DOHH2 (cell line): ENCODE results near the gene ASAP2.

Experiments
- H3F3A ChIP-seq: fragments of 200-600 bp; sonication (generic), shearing (Covaris generic); 2 replicates; pipeline ENCODE4 v1.6.0; 2016; ENCODE audit warnings: antibody characterized with exemption, mild to moderate bottlenecking; ENCODE audit not compliant: control insufficient read depth, insufficient read depth
- H3K27ac ChIP-seq: fragments of 200-600 bp; sonication (generic); 2 replicates; pipeline ENCODE4 v1.5.1; 2014; ENCODE audit warnings: low read depth, mild to moderate bottlenecking, low read length, moderate library complexity
- H3K27me3 ChIP-seq: fragments of 200-600 bp; sonication (generic); 2 replicates; pipeline ENCODE4 v1.6.1; 2014; ENCODE audit warnings: mild to moderate bottlenecking, low read length, mixed read lengths; ENCODE audit not compliant: control insufficient read depth
- H3K36me3 ChIP-seq: fragments of 200-600 bp; sonication (generic); 2 replicates; pipeline ENCODE4 v1.6.1; 2014; ENCODE audit warnings: mild to moderate bottlenecking, low read length, moderate library complexity, mixed read lengths; ENCODE audit not compliant: control insufficient read depth
- H3K4me1 ChIP-seq: fragments of 200-600 bp; sonication (generic); 2 replicates; pipeline ENCODE4 v1.6.1; 2014; ENCODE audit warnings: mild to moderate bottlenecking, low read length, mixed read lengths; ENCODE audit not compliant: control insufficient read depth
- H3K4me2 ChIP-seq: fragments of 200-600 bp; sonication (generic); 2 replicates; pipeline ENCODE4 v1.6.0; 2014; ENCODE audit warnings: mild to moderate bottlenecking, low read length, moderate library complexity
- H3K4me3 ChIP-seq: fragments of 200-600 bp; sonication (generic); 2 replicates; pipeline ENCODE4 v1.5.1; 2014; ENCODE audit warnings: mild to moderate bottlenecking, low read length, mixed read lengths
- H3K79me2 ChIP-seq: fragments of 200-600 bp; sonication (generic); 2 replicates; pipeline ENCODE4 v1.6.1; 2014; ENCODE audit warnings: mild to moderate bottlenecking, low read length, mixed read lengths; ENCODE audit not compliant: control insufficient read depth
- H3K9me2 ChIP-seq: fragments of 200-600 bp; sonication (generic); replicated peaks from 2 replicates; pipeline ENCODE4 v1.6.1; 2014; ENCODE audit warnings: mild to moderate bottlenecking, low read length, mixed read lengths; ENCODE audit not compliant: control insufficient read depth
- H3K9me3 ChIP-seq: fragments of 200-600 bp; sonication (generic); 2 replicates; pipeline ENCODE4 v1.6.1; 2014; ENCODE audit warnings: antibody characterized with exemption, low read length, mixed read lengths; ENCODE audit not compliant: control insufficient read depth, insufficient read depth
- H4K20me1 ChIP-seq: fragments of 200-600 bp; sonication (generic); 2 replicates; pipeline ENCODE4 v1.6.0; 2014; ENCODE audit warnings: low read depth, mild to moderate bottlenecking, antibody characterized with exemption, low read length, moderate library complexity; ENCODE audit not compliant: control insufficient read depth, insufficient read depth
- CTCF ChIP-seq: fragments of 200-600 bp; sonication (generic); IDR thresholded peaks from one replicate; pipeline ENCODE4 v1.5.1; 2014; ENCODE audit warnings: antibody characterized with exemption, mild to moderate bottlenecking, low read depth, low read length; ENCODE audit not compliant: poor library complexity, severe bottlenecking
- EZH2phosphoT487 ChIP-seq: fragments of 200-600 bp; sonication (generic); IDR thresholded peaks from 2 replicates; pipeline ENCODE4 v1.6.1; 2017; ENCODE audit warnings: borderline replicate concordance, mild to moderate bottlenecking, antibody characterized with exemption, low read length, moderate library complexity, mixed read lengths

Gene ASAP2

GRCh38 chr2:9374071-9374730 lies 167.6 kb downstream of the ASAP2 start:
- TF ChIP-seq EZH2phosphoT487, result no peak
- TF ChIP-seq CTCF, result no peak
- H3K79me2 ChIP-seq, result no peaks in the 10 kb centered on the region

GRCh38 chr2:9375857-9376428 lies 169.3 kb downstream of the ASAP2 start:
- H3K4me3 ChIP-seq, result no peak overlapping the region
- no peaks in the 10 kb centered on the region for H3K9me2 ChIP-seq
- peaks cover 10% of the 10 kb centered on the region for H3K4me1 ChIP-seq
- H3K9me3 ChIP-seq, result no peaks in the 10 kb centered on the region
- no peaks in the 10 kb centered on the region for H3K36me3 ChIP-seq
- H3K27ac ChIP-seq, result no peak overlapping the region
- no peaks in the 10 kb centered on the region for H3F3A ChIP-seq
- no peaks in the 10 kb centered on the region for H4K20me1 ChIP-seq
- no peak overlapping the region for H3K4me2 ChIP-seq
- peak; percentile 62 for TF ChIP-seq CTCF
- no peak for TF ChIP-seq EZH2phosphoT487
- no peaks in the 10 kb centered on the region for H3K79me2 ChIP-seq
- H3K27me3 ChIP-seq, result peaks cover 14% of the 10 kb centered on the region; the same call in 1 of the 2 replicates

More at GRCh38 chr2:9374071-9374730, 167.6 kb downstream of the ASAP2 start:
- H3K4me3 ChIP-seq, result no peak overlapping the region
- H3K9me2 ChIP-seq, result no peaks in the 10 kb centered on the region
- H4K20me1 ChIP-seq, result no peaks in the 10 kb centered on the region
- H3K4me2 ChIP-seq, result no peak overlapping the region
- peaks cover 22% of the 10 kb centered on the region; the same call in 1 of the 2 replicates for H3K27me3 ChIP-seq
- peaks cover 10% of the 10 kb centered on the region for H3K4me1 ChIP-seq
- H3F3A ChIP-seq, result no peaks in the 10 kb centered on the region
- no peak overlapping the region for H3K27ac ChIP-seq
- H3K36me3 ChIP-seq, result no peaks in the 10 kb centered on the region
- H3K9me3 ChIP-seq, result no peaks in the 10 kb centered on the region

GRCh38 chr2:9377461-9378097 lies 171.0 kb downstream of the ASAP2 start:
- peaks cover 11% of the 10 kb centered on the region; the same call in 1 of the 2 replicates for H3K27me3 ChIP-seq
- no peaks in the 10 kb centered on the region for H4K20me1 ChIP-seq
- no peak overlapping the region for H3K4me2 ChIP-seq
- H3K27ac ChIP-seq, result no peak overlapping the region
- H3F3A ChIP-seq, result no peaks in the 10 kb centered on the region
- no peaks in the 10 kb centered on the region for H3K79me2 ChIP-seq
- no peaks in the 10 kb centered on the region for H3K9me3 ChIP-seq
- H3K4me3 ChIP-seq, result no peak overlapping the region
- H3K36me3 ChIP-seq, result no peaks in the 10 kb centered on the region
- TF ChIP-seq CTCF (no peak), EZH2phosphoT487 (no peak)
- peaks cover 9% of the 10 kb centered on the region for H3K4me1 ChIP-seq
- H3K9me2 ChIP-seq, result no peaks in the 10 kb centered on the region
